GM12892 (cell line): ENCODE measurements around the gene ANXA6.

Experiments used
- DNase-seq: peaks from one replicate; pipeline ENCODE4 v3.0.0; 2011; ENCODE audit not compliant: insufficient read length
- FAIRE-seq: peaks from 2 replicates; lab custom pipeline; 2011; peaks lifted over from hg19 to GRCh38; lab: Jason Lieb, UNC
- POLR2A ChIP-seq: IDR thresholded peaks from 2 replicates; pipeline ENCODE4 v1.6.1; 2011; ENCODE audit warnings: low read depth, low read length, control low read depth
- POLR2AphosphoS5 ChIP-seq: IDR thresholded peaks from 2 replicates; pipeline ENCODE4 v1.6.1; 2011; ENCODE audit warnings: low read depth, low read length, control low read depth
- TAF1 ChIP-seq: IDR thresholded peaks from 2 replicates; pipeline ENCODE4 v1.6.1; 2011; ENCODE audit warnings: low read depth, mild to moderate bottlenecking, control low read depth, low read length, borderline replicate concordance

ANXA6 gene

GRCh38 chr5:151081431-151082281 lies 75.9 kb downstream of the ANXA6 start:
- FAIRE-seq (no peak), DNase-seq (no peak)
- TF ChIP-seq POLR2A (no peak), POLR2AphosphoS5 (peak; percentile 34; the same call in 1 of the 2 replicates), TAF1 (no peak)

- DNase-seq = peak; percentile 93
- FAIRE-seq = peak; percentile 84
- TF ChIP-seq POLR2AphosphoS5 = peak; percentile 75
- peak; percentile 43; the same call in 1 of the 2 replicates for TF ChIP-seq TAF1
- TF ChIP-seq POLR2A = peak; percentile 31; the same call in 1 of the 2 replicates
Measured at GRCh38 chr5:151080613-151081430, 76.8 kb downstream of the ANXA6 start, which contains the start of gene TNIP1. Gene TNIP1, minus strand, starts transcription at chr5:151081034. Its CDS starts 15,939 bp downstream, at chr5:151065095.

- DNase-seq = no peak
- FAIRE-seq = peak; percentile 78
- no peak for TF ChIP-seq TAF1
- 0 out of 2 replicates have a peak, but pooled peaks have one; percentile 5 for TF ChIP-seq POLR2A
- TF ChIP-seq POLR2AphosphoS5 = peak; percentile 14; the same call in 1 of the 2 replicates
Measured at GRCh38 chr5:151079838-151080612, 77.6 kb downstream of the ANXA6 start.

GRCh38 chr5:151078490-151079262 lies 78.9 kb downstream of the ANXA6 start:
- peak; percentile 69 for DNase-seq
- peak; percentile 92 for FAIRE-seq

GRCh38 chr5:151077967-151078366 lies 79.6 kb downstream of the ANXA6 start:
- no peak for FAIRE-seq

More at GRCh38 chr5:151078490-151079262, 78.9 kb downstream of the ANXA6 start:
- TF ChIP-seq POLR2A (peak; percentile 65), TAF1 (no peak; the same call in 1 of the 2 replicates), POLR2AphosphoS5 (peak; percentile 75)

GRCh38 chr5:151077419-151077818 lies 80.2 kb downstream of the ANXA6 start:
- FAIRE-seq (no peak), DNase-seq (no peak)
- TF ChIP-seq POLR2A = peak; percentile 6; the same call in 1 of the 2 replicates
- no peak for TF ChIP-seq POLR2AphosphoS5
- TF ChIP-seq TAF1 = no peak

More at GRCh38 chr5:151077967-151078366, 79.6 kb downstream of the ANXA6 start:
- DNase-seq = no peak
- TF ChIP-seq POLR2AphosphoS5 (no peak), POLR2A (no peak), TAF1 (no peak)

GRCh38 chr5:151076616-151077015 lies 81.0 kb downstream of the ANXA6 start:
- DNase-seq (no peak), FAIRE-seq (no peak)
- no peak for TF ChIP-seq TAF1
- no peak for TF ChIP-seq POLR2A
- peak; percentile 18 for TF ChIP-seq POLR2AphosphoS5

- FAIRE-seq = peak; percentile 69
- DNase-seq = no peak
- TF ChIP-seq POLR2A = no peak
- 0 out of 2 replicates have a peak, but pooled peaks have one; percentile 22 for TF ChIP-seq POLR2AphosphoS5
- TF ChIP-seq TAF1 = no peak
Measured at GRCh38 chr5:151075698-151076331, 81.8 kb downstream of the ANXA6 start.

- DNase-seq = no peak
- no peak for FAIRE-seq
- TF ChIP-seq POLR2A (no peak), TAF1 (no peak), POLR2AphosphoS5 (no peak)
Measured at GRCh38 chr5:151074557-151074956, 83.0 kb downstream of the ANXA6 start.

GRCh38 chr5:151073280-151073679 lies 84.3 kb downstream of the ANXA6 start:
- no peak for FAIRE-seq
- DNase-seq = no peak
- no peak for TF ChIP-seq TAF1
- TF ChIP-seq POLR2A = no peak
- TF ChIP-seq POLR2AphosphoS5 = no peak
